ENCODE data around the gene PTPRN2.
"Not testable (repeated sequence)": the region's sequence is repeated elsewhere in the genome, so short reads cannot be mapped to it uniquely, and the experiment has no call there.

PTPRN2 gene

GRCh38 chr7:158047391-158048059 is 540.1 kb downstream of the PTPRN2 start:
- H3K4me3 Mint-ChIP-seq = no peak overlapping the region
- no peak for TF ChIP-seq CTCF (IDR thresholded peaks at IDR 0.05)
- H3K27ac Mint-ChIP-seq = no peak overlapping the region
- no peaks in the 10 kb centered on the region for H3K36me3 Mint-ChIP-seq (ENCODE audit: low read depth)
- no peaks in the 10 kb centered on the region for H3K9me3 Mint-ChIP-seq
- no peaks in the 10 kb centered on the region for H3K4me1 Mint-ChIP-seq
- DNase-seq = no peak
- H3K27me3 Mint-ChIP-seq (ENCODE audit: low read depth, poor library complexity) = peaks cover 4% of the 10 kb centered on the region

- H3K27me3 Mint-ChIP-seq (ENCODE audit: low read depth, poor library complexity); DNase-seq; H3K27ac Mint-ChIP-seq; H3K4me3 Mint-ChIP-seq; H3K4me1 Mint-ChIP-seq; H3K36me3 Mint-ChIP-seq (ENCODE audit: low read depth); H3K9me3 Mint-ChIP-seq: not testable (repeated sequence)
These were observed 541.4 kb downstream of the PTPRN2 start for GRCh38 chr7:158046246-158046645.

GRCh38 chr7:158044482-158044823 is 543.2 kb downstream of the PTPRN2 start:
- TF ChIP-seq CTCF (IDR thresholded peaks at IDR 0.05) = no peak
- peaks cover 16% of the 10 kb centered on the region for H3K27me3 Mint-ChIP-seq (ENCODE audit: low read depth, poor library complexity)
- no peak overlapping the region for H3K27ac Mint-ChIP-seq
- H3K9me3 Mint-ChIP-seq = peaks cover 18% of the 10 kb centered on the region
- H3K36me3 Mint-ChIP-seq (ENCODE audit: low read depth) = peaks cover 10% of the 10 kb centered on the region
- no peaks in the 10 kb centered on the region for H3K4me1 Mint-ChIP-seq
- no peak for DNase-seq
- H3K4me3 Mint-ChIP-seq = no peak overlapping the region

GRCh38 chr7:158043551-158044481 is 543.8 kb downstream of the PTPRN2 start:
- no peak for TF ChIP-seq CTCF (IDR thresholded peaks at IDR 0.05)
- H3K4me1 Mint-ChIP-seq = no peaks in the 10 kb centered on the region

GRCh38 chr7:158042156-158042880 is 545.3 kb downstream of the PTPRN2 start:
- no peaks in the 10 kb centered on the region for H3K4me1 Mint-ChIP-seq
- H3K36me3 Mint-ChIP-seq (ENCODE audit: low read depth) = peaks cover 14% of the 10 kb centered on the region
- peaks cover 34% of the 10 kb centered on the region for H3K9me3 Mint-ChIP-seq
- peaks cover 16% of the 10 kb centered on the region for H3K27me3 Mint-ChIP-seq (ENCODE audit: low read depth, poor library complexity)
- no peak overlapping the region for H3K4me3 Mint-ChIP-seq
- no peak for DNase-seq
- TF ChIP-seq CTCF (IDR thresholded peaks at IDR 0.05) = no peak
- H3K27ac Mint-ChIP-seq = no peak overlapping the region

More at GRCh38 chr7:158043551-158044481, 543.8 kb downstream of the PTPRN2 start:
- Mint-ChIP-seq H3K36me3 (ENCODE audit: low read depth) (peaks cover 14% of the 10 kb centered on the region), H3K9me3 (peaks cover 24% of the 10 kb centered on the region), H3K27me3 (ENCODE audit: low read depth, poor library complexity) (peaks cover 16% of the 10 kb centered on the region), H3K27ac (no peak overlapping the region), H3K4me3 (no peak overlapping the region)
- DNase-seq = no peak

GRCh38 chr7:158040199-158040598 is 547.4 kb downstream of the PTPRN2 start:
- H3K4me1 Mint-ChIP-seq = no peaks in the 10 kb centered on the region
- TF ChIP-seq CTCF (IDR thresholded peaks at IDR 0.05) = no peak
- peaks cover 14% of the 10 kb centered on the region for H3K36me3 Mint-ChIP-seq (ENCODE audit: low read depth)
- peaks cover 16% of the 10 kb centered on the region for H3K27me3 Mint-ChIP-seq (ENCODE audit: low read depth, poor library complexity)
- no peak overlapping the region for H3K4me3 Mint-ChIP-seq
- DNase-seq = no peak
- H3K9me3 Mint-ChIP-seq = peaks cover 34% of the 10 kb centered on the region
- no peak overlapping the region for H3K27ac Mint-ChIP-seq

Data from nephron progenitor cell (in vitro differentiated cells).